SK-MEL-5 (cell line): ENCODE results near the gene PHF12. TPM values are rescaled to one million over a fixed set of nuclear protein-coding genes. Genes with fewer than 3 reads are reported as not detected.
A peak's percentile ranks its signal among the peaks of the same experiment; 100 is the strongest.
"Not testable (repeated sequence)": the region's sequence is repeated elsewhere in the genome, so short reads cannot be mapped to it uniquely, and the experiment has no call there.

Experiments used
- DNase-seq: peaks from one replicate; pipeline ENCODE4 v3.0.0-alpha.2; 2016; ENCODE audit warnings: low read depth, low spot score
- in situ Hi-C: cut with HindIII; loops from 2 replicates; pipeline ENCODE4 v1.10.0; 2016; ENCODE audit warnings: low sequenced_read_pairs, high pct_unique_total_duplicates, low pct_unique_long_range_greater_than_20kb
- total RNA-seq: library from RNA; depleted of rRNA; stranded (reverse); fragments of >200 nt; shearing (Covaris generic); gene quantifications from 2 replicates; pipeline ENCODE4 v1.2.3, GENCODE V29; 2014

Gene PHF12
- total RNA-seq, 1 experiment from 2014 or later = 9.5 TPM

DNA sequence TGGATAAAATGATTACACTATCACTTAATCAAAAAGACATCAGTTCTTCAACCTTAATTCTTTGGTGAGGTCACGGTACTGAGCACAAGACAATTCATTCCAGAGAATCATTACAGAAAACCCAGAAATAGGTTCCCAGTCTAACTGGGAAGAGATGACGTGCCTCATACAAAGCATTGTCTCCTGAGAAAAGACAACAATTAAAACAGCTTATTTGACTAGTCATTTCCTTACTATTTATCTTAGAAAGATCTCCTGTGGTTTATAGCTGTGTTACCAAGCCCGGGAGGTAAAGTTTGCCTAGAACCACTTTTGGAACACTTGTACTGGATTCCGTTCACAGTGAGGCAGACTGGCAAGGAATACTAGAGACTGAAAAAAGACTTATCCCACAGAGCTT lies 5.1 kb downstream of the PHF12 start:
- in situ Hi-C loops = no loop called here
- no peak for DNase-seq

DNA sequence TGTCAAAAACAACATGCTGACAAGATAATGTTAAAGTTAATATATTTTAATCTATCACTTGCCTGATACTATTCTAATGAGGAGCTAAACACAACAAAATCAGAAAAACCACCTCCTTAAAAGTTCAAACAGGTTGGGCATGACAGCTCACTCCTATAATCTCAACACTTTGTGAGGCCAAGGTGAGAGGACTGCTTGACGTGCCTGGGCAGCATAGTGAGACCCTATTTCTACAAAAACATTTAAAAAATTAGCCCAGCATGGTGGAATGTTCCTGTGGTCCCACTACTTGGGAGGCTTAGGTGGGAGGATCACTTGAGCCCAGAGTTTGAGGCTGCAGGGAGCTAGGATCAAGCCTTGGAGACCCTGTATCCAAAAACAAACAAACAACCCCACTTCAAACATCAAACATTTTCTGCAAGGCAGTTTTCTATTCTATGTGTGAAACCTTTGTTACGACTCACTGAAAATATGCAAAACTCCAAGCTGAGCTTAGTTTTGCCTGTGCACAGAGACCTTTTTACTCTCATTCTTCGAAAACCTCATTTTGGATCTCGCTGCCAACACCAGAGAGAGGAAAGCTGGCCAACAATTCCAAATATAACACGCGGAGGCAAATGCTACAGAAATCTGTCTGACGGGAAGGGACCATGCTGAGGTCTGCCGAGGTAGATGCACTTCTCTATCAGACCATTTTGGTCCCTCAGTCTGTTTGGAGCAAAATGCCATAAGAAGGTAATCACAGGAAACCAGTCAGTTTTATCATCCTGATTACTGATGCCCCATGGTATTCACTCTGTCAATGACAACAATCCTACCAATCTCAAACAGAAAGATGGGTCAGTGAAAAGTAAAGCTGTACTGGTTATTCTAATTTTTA lies 6.2 kb downstream of the PHF12 start:
- in situ Hi-C loops = no loop called here
- DNase-seq = no peak

DNA sequence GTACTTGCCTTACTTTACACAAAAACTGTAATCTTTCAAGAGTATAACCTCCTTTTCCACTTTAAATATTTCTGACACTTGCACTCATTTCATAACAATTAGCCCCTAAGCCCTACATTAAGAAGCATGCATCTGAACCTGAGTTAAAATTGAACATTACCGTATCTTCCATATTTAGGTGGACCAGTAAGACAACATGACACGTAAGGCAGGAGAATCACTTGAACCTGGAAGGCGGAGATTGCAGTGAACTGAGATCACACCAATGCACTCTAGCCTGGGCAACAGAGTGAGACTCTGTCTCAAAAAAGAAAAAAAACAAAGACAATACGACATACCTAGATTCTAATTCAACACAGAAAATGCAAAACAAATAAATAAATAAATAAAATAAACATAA lies 7.0 kb downstream of the PHF12 start:
- no peak for DNase-seq
- in situ Hi-C loops = no loop called here

DNA sequence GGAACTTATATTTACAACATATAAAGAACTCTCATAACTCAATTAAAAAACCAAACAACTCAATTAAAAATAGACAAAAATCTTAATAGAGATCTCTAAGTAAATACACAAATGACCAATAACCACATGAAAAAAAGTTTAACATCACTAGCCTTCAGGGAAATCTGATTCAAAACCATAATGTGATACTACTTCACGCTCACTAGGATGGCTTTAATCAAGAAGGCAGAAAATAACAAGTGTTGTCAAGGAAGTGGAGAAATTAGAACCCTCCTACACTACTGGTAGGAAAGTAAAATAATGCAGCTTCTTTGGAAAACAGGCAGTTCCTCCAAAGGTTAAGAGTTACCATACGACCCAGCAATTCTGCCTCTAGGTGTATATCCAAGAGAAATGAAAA lies 8.4 kb downstream of the PHF12 start:
- in situ Hi-C loops = no loop called here
- DNase-seq = no peak

DNA sequence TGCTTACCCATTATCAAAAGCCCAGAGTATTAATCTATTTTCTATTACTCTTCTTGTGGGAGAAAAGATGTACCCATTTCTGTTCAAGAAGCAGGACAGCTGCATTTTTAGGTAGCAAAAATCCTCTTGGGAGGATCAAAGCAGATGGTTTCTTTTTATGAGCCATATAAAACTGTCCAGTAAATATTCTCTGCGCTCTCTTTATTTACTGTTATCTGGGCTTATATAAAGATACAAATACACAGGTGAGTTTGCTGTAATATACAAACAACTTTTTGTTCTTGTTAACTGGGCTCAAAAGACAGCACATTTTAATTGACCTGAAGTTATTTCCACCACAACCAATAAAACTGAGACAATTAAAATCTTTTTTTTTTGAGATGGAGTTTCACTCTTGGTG lies 10.1 kb downstream of the PHF12 start:
- no peak for DNase-seq
- in situ Hi-C loops = no loop called here

DNA sequence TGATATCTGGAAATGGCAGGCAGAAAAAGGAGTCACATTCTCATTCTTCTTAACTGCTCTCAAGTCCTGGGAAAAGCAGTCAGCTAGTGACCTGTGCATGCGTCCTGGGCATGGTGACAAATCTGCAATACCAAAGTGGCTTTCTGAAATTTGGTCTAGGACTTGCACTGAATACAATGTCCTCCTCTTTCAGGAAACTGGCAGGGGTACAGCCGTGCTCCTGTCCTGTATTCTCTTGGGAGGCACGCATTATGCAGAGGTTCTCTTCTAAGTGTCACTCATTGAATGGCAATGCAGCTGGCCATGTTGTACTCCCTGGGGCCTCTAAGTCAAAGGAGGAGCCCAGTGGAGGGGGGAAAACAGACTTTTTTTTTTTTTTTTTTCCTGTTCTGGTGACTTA lies 10.6 kb downstream of the PHF12 start:
- in situ Hi-C loops = no loop called here
- DNase-seq = no peak

DNA sequence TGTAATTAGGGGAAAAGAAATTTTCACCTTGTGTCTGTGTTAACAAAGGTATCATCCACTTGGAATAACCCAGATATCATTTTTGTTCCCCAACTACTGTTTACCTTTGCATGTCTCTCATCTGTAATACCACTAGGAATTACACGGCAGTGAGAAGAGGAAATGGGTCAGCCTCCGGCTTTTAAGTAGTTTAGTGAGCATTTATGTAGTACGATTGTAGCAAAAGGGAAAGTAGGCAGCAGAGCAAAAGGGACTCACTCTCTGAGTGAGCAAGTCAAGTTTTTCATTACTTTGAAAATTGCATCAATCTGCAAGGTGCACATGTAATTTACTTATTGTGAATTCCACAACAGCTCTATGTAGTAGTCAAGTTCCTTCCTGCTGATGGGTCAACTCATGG lies 11.2 kb downstream of the PHF12 start:
- DNase-seq = no peak
- in situ Hi-C loops = no loop called here

DNA sequence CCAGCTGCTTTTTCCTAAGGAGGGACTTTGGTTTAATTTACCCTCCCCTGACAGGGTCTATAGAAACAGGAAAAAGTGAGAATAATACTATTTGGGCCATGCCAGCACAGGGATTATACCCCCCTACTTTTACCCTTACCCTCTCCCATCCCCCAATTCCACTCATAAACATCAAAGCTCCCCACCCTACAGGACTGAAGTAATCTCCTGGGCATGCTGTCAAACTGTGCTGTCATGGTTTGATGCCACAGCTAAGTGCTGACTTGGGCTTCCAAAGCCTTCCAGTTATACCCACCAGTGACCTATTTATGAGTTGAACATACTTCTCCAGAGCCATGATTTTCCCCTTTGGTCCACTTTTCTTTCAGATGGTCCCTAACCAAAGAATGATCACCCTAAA lies 12.8 kb downstream of the PHF12 start:
- DNase-seq = no peak
- in situ Hi-C loops = no loop called here

DNA sequence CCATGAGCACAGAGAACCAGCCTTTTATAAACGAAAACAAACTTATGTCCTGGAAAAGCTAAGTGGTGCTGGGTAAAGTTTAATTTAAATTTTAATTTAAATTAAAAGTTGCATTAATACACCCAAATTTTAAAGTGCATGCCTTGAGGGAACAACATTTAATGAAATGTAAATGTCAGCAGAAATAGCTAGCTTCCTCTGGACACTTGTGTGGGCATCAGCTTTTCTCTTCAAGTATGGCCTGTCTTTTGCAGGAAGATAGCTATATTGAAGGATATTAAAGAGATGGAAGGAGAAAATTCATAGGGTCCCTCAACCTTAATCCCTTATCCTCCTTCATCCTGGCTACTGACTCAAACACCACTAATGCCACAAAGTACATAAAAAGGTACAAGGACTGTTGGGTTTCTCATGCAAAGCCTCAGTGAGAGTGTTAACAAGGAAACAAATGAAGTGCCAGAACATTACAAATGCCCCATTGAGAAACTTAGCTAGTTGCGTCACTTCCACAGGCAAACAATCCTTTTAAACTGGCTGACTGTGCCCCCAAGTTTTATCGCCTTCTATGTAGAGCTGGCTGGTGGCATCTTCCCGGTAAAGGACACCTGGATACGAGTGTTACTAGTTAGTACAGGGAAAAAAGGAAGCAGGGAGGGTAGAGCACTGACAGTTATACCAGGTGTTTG lies 14.1 kb downstream of the PHF12 start:
- in situ Hi-C loops = no loop called here
- DNase-seq = peak; percentile 48

DNA sequence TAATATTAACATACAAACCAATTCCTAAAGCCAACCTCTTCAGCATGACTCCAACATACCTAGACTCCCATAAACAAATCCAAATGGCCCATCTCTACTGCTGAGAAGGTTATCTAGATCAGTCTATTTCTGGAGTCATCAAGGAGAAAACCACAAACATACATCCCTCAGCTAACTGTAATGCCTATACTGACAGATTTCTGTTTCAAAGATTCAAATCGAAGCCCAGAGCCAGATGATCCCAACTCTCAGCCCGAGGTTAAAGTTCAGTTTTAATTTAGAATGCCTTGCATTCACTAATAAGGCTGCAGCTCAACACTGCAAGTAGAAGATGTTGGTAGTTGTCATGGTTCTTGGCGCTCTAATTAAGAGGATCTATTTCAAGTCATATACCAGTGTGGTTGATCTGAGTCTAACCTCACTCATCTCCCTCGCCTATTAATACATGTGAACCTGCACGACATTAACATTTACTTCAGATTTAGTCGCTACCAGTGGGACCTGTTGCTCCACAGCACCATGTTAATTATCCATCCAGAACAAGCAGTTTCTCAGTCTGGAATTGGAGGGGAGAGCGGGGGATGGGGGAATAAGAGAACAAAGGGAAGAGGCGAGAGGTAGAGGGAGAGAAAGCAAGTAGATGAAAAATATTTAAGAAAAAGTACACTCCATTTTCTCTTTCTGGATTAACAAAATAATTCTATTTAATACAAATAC lies 15.4 kb downstream of the PHF12 start:
- DNase-seq = no peak
- in situ Hi-C loops = no loop called here

DNA sequence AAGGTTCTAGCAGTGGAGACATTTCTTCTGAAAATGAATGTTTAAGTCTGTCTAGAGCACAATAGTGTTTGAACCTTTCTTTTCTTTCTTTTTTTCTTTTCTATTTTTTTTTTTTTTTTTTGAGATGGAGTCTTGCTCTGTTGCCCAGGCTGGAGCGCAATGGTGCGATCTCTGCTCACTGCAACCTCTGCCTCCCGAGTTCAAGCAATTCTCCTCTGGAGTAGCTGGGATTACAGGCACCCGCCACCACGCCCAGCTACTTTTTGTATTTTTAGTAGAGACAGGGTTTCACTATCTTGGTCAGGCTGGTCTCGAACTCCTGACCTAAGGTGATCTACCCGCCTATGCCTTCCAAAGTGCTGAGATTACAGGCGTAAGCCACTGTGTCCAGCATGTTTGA lies 16.8 kb downstream of the PHF12 start:
- in situ Hi-C loops, DNase-seq: not testable (repeated sequence)

DNA sequence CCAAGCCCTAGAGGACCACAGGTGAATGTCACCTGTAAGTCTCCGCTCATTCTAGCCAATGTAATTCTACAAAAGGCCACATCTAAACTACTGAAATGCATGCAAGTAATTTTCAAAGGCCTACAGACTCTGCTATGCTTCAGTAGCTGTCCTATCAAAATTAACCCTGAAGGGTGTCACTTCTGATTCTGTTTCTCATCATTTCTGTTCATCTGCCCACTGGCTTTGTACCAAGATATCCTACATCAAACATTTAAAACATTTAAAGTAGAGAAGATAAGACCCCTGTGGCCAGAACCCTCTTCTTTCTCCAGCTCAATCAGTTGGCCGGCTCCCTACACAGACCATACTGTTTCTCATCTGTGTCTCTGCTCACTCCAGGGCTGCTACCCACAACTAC lies 21.5 kb downstream of the PHF12 start:
- DNase-seq = no peak
- in situ Hi-C loops = no loop called here

DNA sequence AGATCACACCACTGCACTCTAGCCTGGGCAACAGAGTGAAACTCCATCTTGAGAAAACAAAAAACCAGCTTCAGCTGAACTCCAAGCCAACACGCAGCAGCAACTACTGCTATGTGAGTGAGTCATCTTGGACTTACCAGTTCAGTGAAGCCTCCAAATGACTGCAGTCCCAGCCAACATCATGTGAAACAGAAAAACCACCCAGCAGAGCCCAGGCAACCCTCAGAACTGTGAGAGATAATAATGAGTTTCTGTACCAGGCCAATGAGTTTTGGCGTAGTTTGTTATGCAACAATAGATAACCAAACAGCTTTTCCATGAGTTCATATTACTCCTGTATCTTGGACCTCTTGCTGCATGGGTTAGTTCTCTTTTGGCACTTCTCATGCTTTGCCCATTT lies 23.3 kb downstream of the PHF12 start:
- in situ Hi-C loops = no loop called here
- DNase-seq = no peak

DNA sequence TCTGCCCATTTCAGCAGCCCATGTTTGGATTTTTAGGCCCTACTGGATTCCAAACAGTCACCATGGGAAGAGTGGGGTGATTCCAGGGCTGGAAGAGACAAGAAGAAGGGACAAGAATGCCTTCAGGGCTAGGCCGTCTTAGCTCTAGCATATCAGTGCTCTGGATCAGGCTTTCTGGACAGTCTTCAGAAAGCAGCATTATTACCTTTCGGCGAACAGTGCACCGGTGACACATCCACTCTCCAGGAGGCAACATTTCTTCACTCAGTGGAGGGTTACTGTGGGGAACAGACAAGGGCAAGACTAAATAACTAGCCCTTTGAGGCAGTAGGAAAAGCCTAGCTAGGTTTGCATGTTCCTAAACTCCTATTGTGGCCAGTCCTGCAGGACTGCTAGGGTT lies 24.5 kb downstream of the PHF12 start:
- in situ Hi-C loops = no loop called here
- no peak for DNase-seq

DNA sequence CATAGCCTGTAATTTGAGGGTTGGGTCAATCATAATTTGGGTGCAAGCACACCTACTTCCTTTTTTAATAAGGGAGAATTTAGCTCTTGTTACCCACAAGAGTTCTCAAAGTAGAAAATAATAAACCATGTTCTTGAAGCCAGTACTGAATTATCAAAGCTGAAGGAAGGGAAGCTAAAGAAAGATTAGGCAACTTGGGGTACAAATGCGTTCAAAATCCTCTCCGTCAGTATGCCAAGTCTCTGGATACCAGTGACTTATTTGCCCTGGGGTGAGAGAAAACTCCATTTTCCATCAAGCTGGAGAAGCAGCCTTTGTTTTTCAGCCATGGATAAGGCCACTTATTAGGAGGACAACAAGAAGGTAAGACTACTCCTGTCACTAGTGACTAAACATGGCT lies 25.0 kb downstream of the PHF12 start:
- no peak for DNase-seq
- in situ Hi-C loops = no loop called here

DNA sequence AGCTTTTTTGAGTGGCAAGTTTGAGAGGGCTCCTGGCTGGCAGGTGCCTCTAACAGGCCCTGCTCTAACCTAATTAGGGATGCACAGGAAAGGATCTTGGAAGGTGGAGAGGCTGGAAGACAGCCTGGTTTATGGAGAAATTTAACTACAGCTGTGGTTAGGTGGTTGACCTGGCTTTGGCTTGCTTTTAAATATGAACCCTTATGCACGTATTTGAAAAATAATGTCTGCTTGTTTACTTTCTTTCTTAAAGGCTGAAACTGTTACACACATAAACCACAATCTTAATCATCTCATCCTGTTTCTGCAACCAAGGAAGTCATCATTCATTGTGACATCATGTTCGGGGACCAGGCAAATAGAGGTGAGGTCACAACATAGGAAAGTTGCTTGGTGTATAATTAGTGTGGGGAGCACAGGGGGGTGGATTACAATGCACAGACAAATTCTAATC lies 25.4 kb downstream of the PHF12 start:
- no peak for DNase-seq
- in situ Hi-C loops = no loop called here

DNA sequence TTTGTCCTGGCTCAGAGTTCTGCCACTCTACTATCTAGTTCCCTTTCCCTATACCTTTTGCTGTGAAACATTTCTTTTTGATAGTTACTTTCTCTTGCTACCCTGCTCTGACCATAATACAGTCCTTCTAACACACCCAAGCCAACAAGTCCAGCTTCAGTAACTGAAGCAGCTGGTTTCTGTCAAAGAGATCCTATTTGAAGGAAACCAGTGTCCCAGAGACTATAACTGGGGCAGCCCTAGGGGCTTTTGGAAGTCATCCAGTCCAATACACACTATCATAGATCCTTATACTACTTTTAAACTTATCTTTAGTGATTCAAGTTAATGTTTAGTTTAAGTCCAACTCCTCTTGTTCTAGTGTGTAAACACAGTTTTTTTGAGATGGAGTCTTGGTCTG lies 31.1 kb downstream of the PHF12 start:
- in situ Hi-C loops = no loop called here
- DNase-seq = no peak

DNA sequence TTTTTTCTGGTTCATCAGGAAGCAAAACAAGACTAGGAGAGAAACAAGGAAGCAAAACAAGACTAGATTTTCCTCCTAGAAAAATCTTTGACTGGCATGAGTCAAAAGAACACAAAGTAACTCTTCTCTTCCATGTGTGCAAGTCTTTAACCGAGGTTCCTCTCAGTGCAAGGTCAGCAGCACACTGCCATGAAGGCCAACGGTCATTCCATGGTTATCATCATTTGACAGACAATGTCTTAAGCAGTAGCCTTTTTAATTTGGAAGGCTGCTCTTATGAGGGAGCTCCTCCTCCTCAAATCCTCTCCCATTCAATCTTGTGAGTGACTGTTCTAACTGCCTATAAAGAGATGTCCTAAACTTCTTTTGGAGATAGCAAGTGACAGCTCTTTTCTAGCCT lies 33.0 kb downstream of the PHF12 start:
- no peak for DNase-seq
- in situ Hi-C loops = no loop called here
